Loucy (cell line): Measurements from ENCODE around the gene ZNF263.

Source experiments
- H2AFZ ChIP-seq: fragments of 200-600 bp; sonication (generic); 2 replicates; pipeline ENCODE4 v1.6.0; 2016; ENCODE audit warnings: antibody characterized with exemption, mild to moderate bottlenecking, low read length, moderate library complexity
- H3F3A ChIP-seq: fragments of 200-600 bp; 2 replicates; pipeline ENCODE4 v1.6.0; 2016; ENCODE audit warnings: antibody characterized with exemption, low read depth, mild to moderate bottlenecking
- H3K27me3 ChIP-seq: fragments of 200-600 bp; sonication (generic); 2 replicates; pipeline ENCODE4 v1.6.1; 2014; ENCODE audit warnings: low read length, mild to moderate bottlenecking; ENCODE audit not compliant: insufficient read depth, poor library complexity, severe bottlenecking
- H3K36me3 ChIP-seq: fragments of 200-600 bp; sonication (generic); 2 replicates; pipeline ENCODE4 v1.6.1; 2016; ENCODE audit warnings: low read length; ENCODE audit not compliant: insufficient read depth
- H3K4me1 ChIP-seq: fragments of 200-600 bp; sonication (generic); 2 replicates; pipeline ENCODE4 v1.5.1; 2014; ENCODE audit warnings: low read length, mild to moderate bottlenecking; ENCODE audit not compliant: insufficient read depth, poor library complexity, severe bottlenecking
- H3K4me2 ChIP-seq: fragments of 200-600 bp; sonication (generic); 2 replicates; pipeline ENCODE4 v1.6.0; 2014; ENCODE audit warnings: antibody characterized with exemption, low read length, low read depth, mild to moderate bottlenecking; ENCODE audit not compliant: poor library complexity, severe bottlenecking
- H3K4me3 ChIP-seq: fragments of 200-600 bp; sonication (generic); 2 replicates; pipeline ENCODE4 v1.5.1; 2014; ENCODE audit warnings: low read length, mild to moderate bottlenecking, mixed read lengths; ENCODE audit not compliant: poor library complexity, severe bottlenecking
- H3K79me2 ChIP-seq: fragments of 200-600 bp; sonication (generic); 2 replicates; pipeline ENCODE4 v1.6.1; 2014; ENCODE audit warnings: low read length; ENCODE audit not compliant: insufficient read depth
- H3K9ac ChIP-seq: fragments of 200-600 bp; sonication (generic); 2 replicates; pipeline ENCODE4 v1.6.0; 2014; ENCODE audit warnings: mild to moderate bottlenecking, low read depth, low read length, moderate library complexity; ENCODE audit not compliant: poor library complexity, severe bottlenecking
- H3K9me2 ChIP-seq: fragments of 200-600 bp; sonication (generic); replicated peaks from 2 replicates; pipeline ENCODE4 v1.6.1; 2016; ENCODE audit warnings: low read depth, low read length, mixed read lengths
- H3K9me3 ChIP-seq: fragments of 200-600 bp; sonication (generic); 2 replicates; pipeline ENCODE4 v1.6.1; 2014; ENCODE audit warnings: mild to moderate bottlenecking, antibody characterized with exemption, low read length, low read depth; ENCODE audit not compliant: insufficient read depth
- H4K20me1 ChIP-seq: fragments of 200-600 bp; sonication (generic); 2 replicates; pipeline ENCODE4 v1.6.0; 2014; ENCODE audit warnings: antibody characterized with exemption, low read length, mild to moderate bottlenecking; ENCODE audit not compliant: insufficient read depth, poor library complexity, severe bottlenecking
- CTCF ChIP-seq: fragments of 200-600 bp; sonication (generic); conservative IDR thresholded peaks from 2 replicates; pipeline ENCODE4 v1.5.1; 2014; ENCODE audit warnings: mild to moderate bottlenecking, antibody characterized with exemption, low read length
- EZH2phosphoT487 ChIP-seq: fragments of 200-600 bp; IDR thresholded peaks from 2 replicates; pipeline ENCODE4 v1.6.1; 2018; ENCODE audit warnings: antibody characterized with exemption, mild to moderate bottlenecking, moderate library complexity, borderline replicate concordance

The ZNF263 gene

GRCh38 chr16:3256866-3257465 is 26.3 kb upstream of the ZNF263 start:
- H3K27me3 ChIP-seq, result no peaks in the 10 kb centered on the region
- H3K4me1 ChIP-seq, result no peaks in the 10 kb centered on the region
- no peaks in the 10 kb centered on the region for H3K9me3 ChIP-seq
- no peaks in the 10 kb centered on the region for H3K79me2 ChIP-seq
- no peak overlapping the region for H2AFZ ChIP-seq
- H3K4me2 ChIP-seq, result no peak overlapping the region
- no peaks in the 10 kb centered on the region for H3K9me2 ChIP-seq
- no peaks in the 10 kb centered on the region for H4K20me1 ChIP-seq
- no peaks in the 10 kb centered on the region for H3K36me3 ChIP-seq
- no peak overlapping the region for H3K9ac ChIP-seq
- H3K4me3 ChIP-seq, result no peak overlapping the region
- no peaks in the 10 kb centered on the region for H3F3A ChIP-seq
- no peak for TF ChIP-seq CTCF
- TF ChIP-seq EZH2phosphoT487, result no peak

GRCh38 chr16:3259836-3260235 is 23.5 kb upstream of the ZNF263 start:
- Histone ChIP-seq H4K20me1 (no peaks in the 10 kb centered on the region), H3F3A (no peaks in the 10 kb centered on the region), H3K9me3 (no peaks in the 10 kb centered on the region), H3K36me3 (no peaks in the 10 kb centered on the region), H3K27me3 (no peaks in the 10 kb centered on the region), H3K9ac (no peak overlapping the region), H3K4me2 (no peak overlapping the region), H2AFZ (no peak overlapping the region), H3K9me2 (no peaks in the 10 kb centered on the region), H3K79me2 (no peaks in the 10 kb centered on the region), H3K4me1 (no peaks in the 10 kb centered on the region), H3K4me3 (no peak overlapping the region)
- no peak for TF ChIP-seq CTCF
- no peak for TF ChIP-seq EZH2phosphoT487

- H3K9me2 ChIP-seq, result no peaks in the 10 kb centered on the region
- no peaks in the 10 kb centered on the region for H3K36me3 ChIP-seq
- no peaks in the 10 kb centered on the region for H3F3A ChIP-seq
- no peak overlapping the region for H3K4me3 ChIP-seq
- no peaks in the 10 kb centered on the region for H4K20me1 ChIP-seq
- no peaks in the 10 kb centered on the region for H3K4me1 ChIP-seq
- TF ChIP-seq EZH2phosphoT487 (no peak), CTCF (no peak)
- H3K9ac ChIP-seq, result no peak overlapping the region
- no peaks in the 10 kb centered on the region for H3K27me3 ChIP-seq
- no peaks in the 10 kb centered on the region; the same call in 1 of the 2 replicates for H3K79me2 ChIP-seq
- no peak overlapping the region for H2AFZ ChIP-seq
- peak overlapping the region; percentile 54 for H3K4me2 ChIP-seq
- H3K9me3 ChIP-seq, result no peaks in the 10 kb centered on the region
These were observed 20.8 kb upstream of the ZNF263 start for GRCh38 chr16:3262517-3262916.
